Neuronal stem cell (in vitro differentiated cells): Measurements from ENCODE around the gene ZFAND2B.
A peak's percentile ranks its signal among the peaks of the same experiment; 100 is the strongest.

Experiments
- DNase-seq: peaks from one replicate; pipeline ENCODE4 v3.0.0-alpha.2; 2013; ENCODE audit warnings: low spot score
- H2AFZ ChIP-seq: one replicate; pipeline ENCODE4 v1.6.1; 2013; ENCODE audit warnings: mild to moderate bottlenecking, low read length, inconsistent platforms
- H2AK5ac ChIP-seq: 2 replicates; pipeline ENCODE4 v1.6.1; 2013; ENCODE audit warnings: low read depth, mild to moderate bottlenecking, inconsistent platforms, low read length, moderate library complexity, mixed read lengths
- H2BK120ac ChIP-seq: 2 replicates; pipeline ENCODE4 v1.6.1; 2013; ENCODE audit warnings: low read depth, mild to moderate bottlenecking, inconsistent platforms, low read length, moderate library complexity, mixed read lengths
- H2BK12ac ChIP-seq: one replicate; pipeline ENCODE4 v1.6.1; 2013; ENCODE audit warnings: low read length, inconsistent platforms
- H2BK15ac ChIP-seq: 2 replicates; pipeline ENCODE4 v1.6.1; 2013; ENCODE audit warnings: mild to moderate bottlenecking, low read length, inconsistent platforms, mixed read lengths
- H2BK5ac ChIP-seq: one replicate; pipeline ENCODE4 v1.6.1; 2013; ENCODE audit warnings: inconsistent platforms, mild to moderate bottlenecking, low read length, moderate library complexity
- H3K14ac ChIP-seq: one replicate; pipeline ENCODE4 v1.6.1; 2013; ENCODE audit warnings: low read length, inconsistent platforms
- H3K18ac ChIP-seq: 2 replicates; pipeline ENCODE4 v1.6.1; 2013; ENCODE audit warnings: low read length, inconsistent platforms
- H3K23ac ChIP-seq: 2 replicates; pipeline ENCODE4 v1.6.1; 2013; ENCODE audit warnings: low read depth, mild to moderate bottlenecking, mixed read lengths, low read length, inconsistent platforms; ENCODE audit not compliant: poor library complexity
- H3K27ac ChIP-seq: replicated peaks from 3 replicates; pipeline ENCODE4 v1.5.1; 2013; ENCODE audit warnings: low read length, inconsistent platforms
- H3K27me3 ChIP-seq, 3 experiments: 2 replicates each; pipeline ENCODE4 v1.6.1; 2013; ENCODE audit warnings: low read length in 3 of 3, mild to moderate bottlenecking in 2 of 3, inconsistent platforms in 1 of 3, low read depth in 1 of 3, mixed read lengths in 1 of 3, moderate library complexity in 1 of 3; ENCODE audit not compliant: control insufficient read depth in 3 of 3, insufficient read depth in 3 of 3
- H3K36me3 ChIP-seq, 2 donors: replicated peaks in 1 of 2; 2 replicates each; pipeline ENCODE4 v1.6.1; 2013; ENCODE audit warnings: low read length in 2 of 2; ENCODE audit not compliant: control insufficient read depth in 2 of 2, insufficient read depth in 2 of 2
- H3K4ac ChIP-seq: 2 replicates; pipeline ENCODE4 v1.6.1; 2013; ENCODE audit warnings: inconsistent platforms, mild to moderate bottlenecking, low read length, moderate library complexity
- H3K4me1 ChIP-seq, 2 donors: 1 replicate in 1 of 2; 2 replicates in 1 of 2; pipeline ENCODE4 v1.6.1; 2013; ENCODE audit warnings: low read length in 2 of 2, low read depth in 1 of 2; ENCODE audit not compliant: control insufficient read depth in 2 of 2, insufficient read depth in 1 of 2
- H3K4me2 ChIP-seq: one replicate; pipeline ENCODE4 v1.6.1; 2013; ENCODE audit warnings: mild to moderate bottlenecking, low read length, inconsistent platforms; ENCODE audit not compliant: insufficient read depth, poor library complexity, severe bottlenecking
- H3K4me3 ChIP-seq, 2 donors: 2 replicates each; pipeline ENCODE4 v1.5.1; 2013; ENCODE audit warnings: low read length in 2 of 2, mild to moderate bottlenecking in 2 of 2, inconsistent platforms in 1 of 2, moderate library complexity in 1 of 2
- H3K79me1 ChIP-seq: one replicate; pipeline ENCODE4 v1.6.1; 2013; ENCODE audit warnings: low read depth, mild to moderate bottlenecking, inconsistent platforms, low read length, moderate library complexity
- H3K9ac ChIP-seq: one replicate; pipeline ENCODE4 v1.6.1; 2013; ENCODE audit warnings: mild to moderate bottlenecking, low read depth, low read length, inconsistent platforms; ENCODE audit not compliant: poor library complexity
- H3K9me3 ChIP-seq, 2 donors: replicated peaks in 1 of 2; 2 replicates each; pipeline versions ENCODE3 to v1.6.1; 2013; ENCODE audit warnings: low read length in 2 of 2, mild to moderate bottlenecking in 2 of 2, inconsistent platforms in 1 of 2, low read depth in 1 of 2, mixed read lengths in 1 of 2, moderate library complexity in 1 of 2; ENCODE audit not compliant: control insufficient read depth in 2 of 2, insufficient read depth in 1 of 2
- H4K8ac ChIP-seq: one replicate; pipeline ENCODE4 v1.6.1; 2013; ENCODE audit warnings: low read depth, mild to moderate bottlenecking, inconsistent platforms, low read length, moderate library complexity
- H4K91ac ChIP-seq: one replicate; pipeline ENCODE4 v1.6.1; 2013; ENCODE audit warnings: low read length, low read depth, mild to moderate bottlenecking, inconsistent platforms; ENCODE audit not compliant: poor library complexity
- WGBS, 2 donors: extraction: QIAGEN DNeasy Blood & Tissue Kit; methylation state at CpG; one replicate each; pipeline ENCODE4 v1.1.7; 2013; ENCODE audit warnings: missing lambda C conversion rate in 2 of 2, mixed read lengths in 1 of 2; ENCODE audit not compliant: insufficient read length in 2 of 2, insufficient replicate concordance in 1 of 2; ENCODE audit errors: extremely low coverage in 2 of 2; 5-methylcytosine and 5-hydroxymethylcytosine counted together

The ZFAND2B gene

GRCh38 chr2:219176818-219177551, 29.6 kb upstream of the ZFAND2B start, which contains the start of gene CNPPD1:
Gene CNPPD1, minus strand, starts transcription at chr2:219176925. Its CDS starts 97 bp downstream, at chr2:219176828.
- peaks cover 31 to 55% of the 10 kb centered on the region in 2 donors for H3K36me3 ChIP-seq
- peak within 1 kb of the TSS; percentile 85 for H2BK5ac ChIP-seq
- peak within 1 kb of the TSS; percentile 93 for H3K9ac ChIP-seq
- H4K91ac ChIP-seq, result no peak within 1 kb of the TSS
- peaks cover 5% of the 10 kb centered on the region for H3K79me1 ChIP-seq
- H2AFZ ChIP-seq, result peak within 1 kb of the TSS; percentile 99
- peak within 1 kb of the TSS; percentile 94 for H3K23ac ChIP-seq
- no peak within 1 kb of the TSS for H4K8ac ChIP-seq
- peak within 1 kb of the TSS; percentile 49 for H2BK12ac ChIP-seq
- peak within 1 kb of the TSS; percentile 84 for H3K27ac ChIP-seq
- peak within 1 kb of the TSS; percentile 97 for H3K18ac ChIP-seq
- no CpG with 5 or more reads among the region's 69 CpGs for WGBS, 2 donors
- H3K9me3 ChIP-seq, result no peaks in the 10 kb centered on the region
- H3K27me3 ChIP-seq, result no peaks in the 10 kb centered on the region
- H3K4ac ChIP-seq, result peak within 1 kb of the TSS; percentile 53
- peak; percentile 74 for DNase-seq
- peak within 1 kb of the TSS; percentile 76 for H3K14ac ChIP-seq
- peak within 1 kb of the TSS; percentile 91 for H3K4me2 ChIP-seq
- peak within 1 kb of the TSS; percentile 65 for H2BK15ac ChIP-seq
- peaks cover 8 to 9% of the 10 kb centered on the region in 2 donors for H3K4me1 ChIP-seq
- no peak within 1 kb of the TSS for H2BK120ac ChIP-seq
- H2AK5ac ChIP-seq, result peak within 1 kb of the TSS; percentile 52
- peak within 1 kb of the TSS; percentile 89 to 97 for H3K4me3 ChIP-seq

GRCh38 chr2:219177552-219178376, 28.8 kb upstream of the ZFAND2B start, which contains the start of gene RETREG2:
Gene RETREG2, plus strand, starts transcription at chr2:219178275. Its CDS starts 78 bp downstream, at chr2:219178353.
- H3K9me3 ChIP-seq, result no peaks in the 10 kb centered on the region

GRCh38 chr2:219178377-219179175, 28.0 kb upstream of the ZFAND2B start:
- peaks cover 37 to 57% of the 10 kb centered on the region in 2 donors for H3K36me3 ChIP-seq
- DNase-seq, result peak; percentile 40
- H3K27ac ChIP-seq, result peak overlapping the region; percentile 69

More at GRCh38 chr2:219177552-219178376, 28.8 kb upstream of the ZFAND2B start, which contains the start of gene RETREG2:
- WGBS, 2 donors, result no CpG with 5 or more reads among the region's 67 CpGs
- H3K9ac ChIP-seq, result peak within 1 kb of the TSS; percentile 99
- H3K27me3 ChIP-seq, result no peaks in the 10 kb centered on the region
- peaks cover 5% of the 10 kb centered on the region for H3K79me1 ChIP-seq
- H3K4me2 ChIP-seq, result peak within 1 kb of the TSS; percentile 91
- peak within 1 kb of the TSS; percentile 99 for H2AFZ ChIP-seq
- peaks cover 34 to 57% of the 10 kb centered on the region in 2 donors for H3K36me3 ChIP-seq
- peak within 1 kb of the TSS; percentile 84 for H3K27ac ChIP-seq
- DNase-seq, result peak; percentile 87
- H3K4me3 ChIP-seq, result peak within 1 kb of the TSS; percentile 89 to 97
- no peak within 1 kb of the TSS for H2BK15ac ChIP-seq
- no peak within 1 kb of the TSS for H2AK5ac ChIP-seq
- H3K4ac ChIP-seq, result peak within 1 kb of the TSS; percentile 80
- peak within 1 kb of the TSS; percentile 98 for H3K18ac ChIP-seq
- H3K14ac ChIP-seq, result peak within 1 kb of the TSS; percentile 76
- H2BK5ac ChIP-seq, result peak within 1 kb of the TSS; percentile 85
- H3K23ac ChIP-seq, result peak within 1 kb of the TSS; percentile 94
- H4K8ac ChIP-seq, result no peak within 1 kb of the TSS
- H2BK12ac ChIP-seq, result no peak within 1 kb of the TSS
- H4K91ac ChIP-seq, result no peak within 1 kb of the TSS
- peaks cover 8 to 9% of the 10 kb centered on the region in 2 donors for H3K4me1 ChIP-seq
- no peak within 1 kb of the TSS for H2BK120ac ChIP-seq

More at GRCh38 chr2:219178377-219179175, 28.0 kb upstream of the ZFAND2B start:
- Histone ChIP-seq H3K27me3 (no peaks in the 10 kb centered on the region), H3K4me2 (peak overlapping the region; percentile 65), H3K4me3 (peak overlapping the region; percentile 89 to 96), H4K8ac (no peak overlapping the region), H2BK120ac (no peak overlapping the region), H3K79me1 (peaks cover 5% of the 10 kb centered on the region), H2AFZ (peak overlapping the region; percentile 99), H3K14ac (no peak overlapping the region), H4K91ac (no peak overlapping the region), H2BK5ac (peak overlapping the region; percentile 1), H3K9me3 (no peaks in the 10 kb centered on the region), H3K9ac (peak overlapping the region; percentile 99), H3K23ac (peak overlapping the region; percentile 94), H2AK5ac (no peak overlapping the region), H3K18ac (peak overlapping the region; percentile 98), H3K4ac (peak overlapping the region; percentile 80), H3K4me1 (peaks cover 8 to 9% of the 10 kb centered on the region in 2 donors), H2BK15ac (no peak overlapping the region), H2BK12ac (no peak overlapping the region)
- no CpG with 5 or more reads among the region's 45 CpGs for WGBS, 2 donors
